OCI-LY7 (cell line): ENCODE data around the gene ALK. TPM values are rescaled to one million over a fixed set of nuclear protein-coding genes. Genes with fewer than 3 reads are reported as not detected.

Experiments
- BruUV-seq: library from RNA; stranded (reverse); fragments of 400-500 nt; replicated peaks from 2 replicates; lab custom pipeline; 2021; lab: Mats Ljungman, UMichigan
- CTCF ChIA-PET: fragments of 300-600 bp; sonication (Branson Sonifier 250); formaldehyde crosslinking; loops from one replicate; lab custom pipeline; 2022; ENCODE audit warnings: antibody characterized with exemption; ENCODE audit not compliant: unreplicated experiment; lab: Charles Lee
- POLR2A ChIA-PET: fragments of 300-600 bp; sonication (Branson Sonifier 250); formaldehyde crosslinking; loops from one replicate; lab custom pipeline; 2022; ENCODE audit warnings: antibody characterized with exemption; lab: Charles Lee
- DNase-seq: peaks from one replicate; pipeline ENCODE4 v3.0.0-alpha.2; 2015; ENCODE audit warnings: low spot score
- H2AFZ ChIP-seq: fragments of 200-600 bp; sonication (generic), shearing (Covaris generic); 2 replicates; pipeline ENCODE4 v1.6.1; 2014; ENCODE audit warnings: mild to moderate bottlenecking, antibody characterized with exemption, low read length, moderate library complexity
- H3K27ac ChIP-seq: fragments of 200-600 bp; sonication (generic); 2 replicates; pipeline ENCODE4 v1.5.1; 2014; ENCODE audit warnings: mixed run types, low read depth, mild to moderate bottlenecking, moderate library complexity, low read length, inconsistent platforms; ENCODE audit not compliant: poor library complexity, severe bottlenecking
- H3K36me3 ChIP-seq: fragments of 200-600 bp; sonication (generic); 2 replicates; pipeline ENCODE4 v1.6.1; 2014; ENCODE audit warnings: mild to moderate bottlenecking, antibody characterized with exemption, low read length, moderate library complexity, mixed read lengths; ENCODE audit not compliant: insufficient read depth
- H3K4me1 ChIP-seq: fragments of 200-600 bp; sonication (generic); 2 replicates; pipeline ENCODE4 v1.5.1; 2014; ENCODE audit warnings: mild to moderate bottlenecking, low read length; ENCODE audit not compliant: insufficient read depth, poor library complexity, severe bottlenecking
- H3K4me2 ChIP-seq: fragments of 200-600 bp; sonication (generic); 2 replicates; pipeline ENCODE4 v1.6.1; 2014; ENCODE audit warnings: mild to moderate bottlenecking, low read length
- H3K4me3 ChIP-seq: fragments of 200-600 bp; sonication (generic); 2 replicates; pipeline ENCODE4 v1.5.1; 2014; ENCODE audit warnings: mild to moderate bottlenecking, low read depth, low read length; ENCODE audit not compliant: poor library complexity, severe bottlenecking
- H3K79me2 ChIP-seq: fragments of 200-600 bp; sonication (generic); 2 replicates; pipeline ENCODE4 v1.6.1; 2016; ENCODE audit warnings: low read depth, mild to moderate bottlenecking, low read length, moderate library complexity, mixed read lengths; ENCODE audit not compliant: insufficient read depth
- H3K9me2 ChIP-seq: fragments of 200-600 bp; sonication (generic); 2 replicates; pipeline ENCODE4 v1.6.1; 2016; ENCODE audit warnings: mild to moderate bottlenecking, low read length, mixed read lengths; ENCODE audit not compliant: insufficient read depth
- H3K9me3 ChIP-seq: fragments of 200-600 bp; sonication (generic); 2 replicates; pipeline ENCODE4 v1.6.1; 2014; ENCODE audit warnings: mild to moderate bottlenecking, mixed run types, low read length, mixed read lengths
- H4K20me1 ChIP-seq: fragments of 200-600 bp; sonication (generic); 2 replicates; pipeline ENCODE4 v1.6.1; 2014; ENCODE audit warnings: mild to moderate bottlenecking, antibody characterized with exemption, low read length, moderate library complexity, mixed read lengths; ENCODE audit not compliant: insufficient read depth
- CTCF ChIP-seq: fragments of 200-600 bp; sonication (generic); conservative IDR thresholded peaks from 2 replicates; pipeline ENCODE4 v1.5.1; 2014; ENCODE audit warnings: mild to moderate bottlenecking, antibody characterized with exemption, low read length, moderate library complexity, mixed read lengths
- EZH2phosphoT487 ChIP-seq: fragments of 200-600 bp; sonication (generic); IDR thresholded peaks from 2 replicates; pipeline ENCODE4 v1.6.1; 2018; ENCODE audit warnings: low read depth, borderline replicate concordance, mild to moderate bottlenecking, mixed run types, antibody characterized with exemption, low read length, moderate library complexity, mixed read lengths
- intact Hi-C: fragments of 100-400 bp; cut with micrococcal nuclease; formaldehyde crosslinking; loops from one replicate; pipeline ENCODE4 v1.10.0; 2022; ENCODE audit not compliant: unreplicated experiment
- total RNA-seq, 2 experiments: library from RNA; depleted of rRNA in 1 of 2; stranded (reverse); fragments of >200 nt in 1 of 2; shearing (Covaris generic) in 1 of 2; gene quantifications; 2 replicates each; pipeline ENCODE4 v1.2.3, GENCODE V29; 2014 to 2022

The ALK gene
- total RNA-seq, 2 experiments from 2014 or later = 0.09 TPM; not detected in 1

GRCh38 chr2:29196792-29197788, 724.3 kb downstream of the ALK start:
- Histone ChIP-seq H3K4me2 (no peak overlapping the region), H3K27ac (no peak overlapping the region), H3K4me1 (no peaks in the 10 kb centered on the region), H2AFZ (no peak overlapping the region), H4K20me1 (no peaks in the 10 kb centered on the region), H3K36me3 (no peaks in the 10 kb centered on the region), H3K9me2 (no peaks in the 10 kb centered on the region), H3K9me3 (no peaks in the 10 kb centered on the region), H3K79me2 (no peaks in the 10 kb centered on the region), H3K4me3 (no peak overlapping the region)
- BruUV-seq = no TSS peak
- no peak for TF ChIP-seq EZH2phosphoT487
- peak; percentile 93 for TF ChIP-seq CTCF
- CTCF ChIA-PET = no interaction called here
- peak; percentile 66 for DNase-seq
- POLR2A ChIA-PET = no interaction called here
- intact Hi-C loops = loop anchor here (1.0 to 2.0 kb wide), 3 partner anchors 34 to 376 kb away; no protein-coding TSS in a partner anchor

GRCh38 chr2:29195796-29196195, 725.6 kb downstream of the ALK start:
- Histone ChIP-seq H3K79me2 (no peaks in the 10 kb centered on the region), H3K9me3 (no peaks in the 10 kb centered on the region)
- POLR2A ChIA-PET = no interaction called here

GRCh38 chr2:29193681-29194080, 727.7 kb downstream of the ALK start:
- Histone ChIP-seq H3K4me2 (no peak overlapping the region), H3K36me3 (no peaks in the 10 kb centered on the region), H4K20me1 (no peaks in the 10 kb centered on the region), H3K9me2 (no peaks in the 10 kb centered on the region), H3K4me1 (peaks cover 15% of the 10 kb centered on the region), H3K79me2 (no peaks in the 10 kb centered on the region), H3K27ac (no peak overlapping the region), H3K9me3 (no peaks in the 10 kb centered on the region), H2AFZ (no peak overlapping the region), H3K4me3 (no peak overlapping the region)
- intact Hi-C loops = no loop called here
- TF ChIP-seq CTCF = no peak
- TF ChIP-seq EZH2phosphoT487 = no peak
- BruUV-seq = no TSS peak
- POLR2A ChIA-PET = no interaction called here
- CTCF ChIA-PET = no interaction called here
- no peak for DNase-seq

More at GRCh38 chr2:29195796-29196195, 725.6 kb downstream of the ALK start:
- no peak for DNase-seq
- H3K27ac ChIP-seq = no peak overlapping the region
- intact Hi-C loops = loop anchor here (1.0 to 2.0 kb wide), 2 partner anchors 33 to 374 kb away; no protein-coding TSS in a partner anchor
- no TSS peak for BruUV-seq
- H3K4me3 ChIP-seq = no peak overlapping the region
- no peak overlapping the region for H2AFZ ChIP-seq
- no peak overlapping the region for H3K4me2 ChIP-seq
- no peaks in the 10 kb centered on the region for H3K4me1 ChIP-seq
- TF ChIP-seq EZH2phosphoT487 = no peak
- H3K36me3 ChIP-seq = no peaks in the 10 kb centered on the region
- CTCF ChIA-PET = no interaction called here
- H4K20me1 ChIP-seq = no peaks in the 10 kb centered on the region
- H3K9me2 ChIP-seq = no peaks in the 10 kb centered on the region
